GM23338 (cell line): ENCODE measurements around the gene OR51B2. TPM values are rescaled to one million over a fixed set of nuclear protein-coding genes. Genes with fewer than 3 reads are reported as not detected.

Experiments
- ATAC-seq: fragments of 200-7000 bp; cut with Tn5 transposase; 3 replicates; pipeline ENCODE4 v1.9.1; 2020
- DNase-seq: peaks from one replicate; pipeline ENCODE4 v3.0.0-alpha.2; 2015; ENCODE audit warnings: low spot score
- H2AFZ ChIP-seq: fragments of 200-600 bp; sonication (generic); 2 replicates; pipeline ENCODE4 v1.8.0; 2016; ENCODE audit warnings: antibody characterized with exemption, mild to moderate bottlenecking, moderate library complexity
- H3F3A ChIP-seq: fragments of 200-600 bp; sonication (generic); replicated peaks from 2 replicates; pipeline ENCODE4 v1.8.0; 2017; ENCODE audit warnings: antibody characterized with exemption, mixed run types, low read depth
- H3K27ac ChIP-seq: fragments of 200-600 bp; sonication (generic); 2 replicates; pipeline ENCODE4 v1.6.1; 2016; ENCODE audit warnings: low read depth
- H3K27me3 ChIP-seq: fragments of 200-600 bp; sonication (generic); 2 replicates; pipeline ENCODE4 v1.8.0; 2016; ENCODE audit warnings: mild to moderate bottlenecking, mixed run types, moderate library complexity; ENCODE audit not compliant: insufficient read depth
- H3K36me3 ChIP-seq: fragments of 200-600 bp; sonication (generic); 2 replicates; pipeline ENCODE4 v1.8.0; 2016; ENCODE audit warnings: mild to moderate bottlenecking; ENCODE audit not compliant: insufficient read depth
- H3K4me1 ChIP-seq: fragments of 200-600 bp; sonication (generic); 2 replicates; pipeline ENCODE4 v1.8.0; 2016; ENCODE audit warnings: mild to moderate bottlenecking, moderate library complexity; ENCODE audit not compliant: insufficient read depth
- H3K4me2 ChIP-seq: fragments of 200-600 bp; sonication (generic); 2 replicates; pipeline ENCODE4 v1.7.1; 2017; ENCODE audit warnings: mixed run types
- H3K4me3 ChIP-seq: fragments of 200-600 bp; sonication (generic); 2 replicates; pipeline ENCODE4 v1.6.1; 2016; ENCODE audit warnings: mixed run types
- H3K79me2 ChIP-seq: fragments of 200-600 bp; sonication (generic); replicated peaks from 2 replicates; pipeline ENCODE4 v1.8.0; 2017; ENCODE audit warnings: mild to moderate bottlenecking; ENCODE audit not compliant: insufficient read depth
- H3K9me2 ChIP-seq: fragments of 200-600 bp; sonication (generic); 2 replicates; pipeline ENCODE4 v1.8.0; 2017; ENCODE audit not compliant: insufficient read depth
- H4K20me1 ChIP-seq: fragments of 200-600 bp; sonication (generic); replicated peaks from 2 replicates; pipeline ENCODE4 v1.8.0; 2017; ENCODE audit warnings: mild to moderate bottlenecking; ENCODE audit not compliant: insufficient read depth
- H3K27ac Mint-ChIP-seq: 2 replicates; pipeline ENCODE4 v1.8.0; 2020; ENCODE audit warnings: inconsistent platforms, mild to moderate bottlenecking, moderate library complexity, mixed read lengths
- H3K27me3 Mint-ChIP-seq: 3 replicates; pipeline ENCODE4 v1.8.0; 2022; ENCODE audit warnings: low read depth, mild to moderate bottlenecking, moderate library complexity, mixed read lengths, inconsistent platforms; ENCODE audit not compliant: insufficient read depth, poor library complexity
- H3K36me3 Mint-ChIP-seq: 3 replicates; pipeline ENCODE4 v1.8.0; 2021; ENCODE audit warnings: low read depth, mild to moderate bottlenecking, inconsistent platforms, moderate library complexity, mixed read lengths
- H3K4me1 Mint-ChIP-seq: 3 replicates; pipeline ENCODE4 v1.8.0; 2020; ENCODE audit warnings: mild to moderate bottlenecking, inconsistent platforms, mixed read lengths
- H3K4me3 Mint-ChIP-seq: 3 replicates; pipeline ENCODE4 v1.8.0; 2021; ENCODE audit warnings: moderate library complexity, mild to moderate bottlenecking, inconsistent platforms, mixed read lengths
- H3K9me3 Mint-ChIP-seq: 3 replicates; pipeline ENCODE4 v1.8.0; 2020; ENCODE audit warnings: moderate library complexity, mild to moderate bottlenecking, inconsistent platforms, mixed read lengths
- NANOG ChIP-seq: IDR thresholded peaks from 2 replicates; pipeline ENCODE4 v1.6.1; 2016; ENCODE audit warnings: antibody characterized with exemption, borderline replicate concordance
- STAT1 ChIP-seq: IDR thresholded peaks from one replicate; pipeline ENCODE4 v1.6.1; 2016; ENCODE audit warnings: antibody characterized with exemption; ENCODE audit not compliant: unreplicated experiment
- ZNF114 ChIP-seq: fragments of 250-450 bp; sonication (Bioruptor Pico); IDR thresholded peaks from 2 replicates; pipeline ENCODE4 v1.5.0; 2020; ENCODE audit warnings: mild to moderate bottlenecking, moderate library complexity
- ZNF331 ChIP-seq: fragments of 250-450 bp; sonication (Bioruptor Pico); IDR thresholded peaks from 2 replicates; pipeline ENCODE4 v1.5.0; 2020; ENCODE audit warnings: low read depth, mild to moderate bottlenecking, moderate library complexity
- polyA plus RNA-seq: library from polyadenylated mRNA; unstranded; fragments of >200 nt; fragmentation: Nextera tagmentation; extraction: Ambion mirVana; gene quantifications from 2 replicates; pipeline ENCODE4 v1.2.1, GENCODE V29; 2016
- total RNA-seq: library from RNA; depleted of rRNA; stranded (reverse); fragments of >200 nt; shearing (Covaris generic); gene quantifications from 2 replicates; pipeline ENCODE4 v1.2.3, GENCODE V29; 2014
- TF ChIP-seq, protein P1 (sequence below), 2 experiments: fragments of 200-600 bp in 1 of 2; sonication (generic) in 1 of 2; conservative IDR thresholded peaks; 2 replicates each; pipeline versions ENCODE4 v1.5.1 to v1.6.1; 2016 to 2017; ENCODE audit warnings: antibody characterized with exemption in 2 of 2, low read depth in 2 of 2, mild to moderate bottlenecking in 2 of 2, moderate library complexity in 1 of 2

Gene OR51B2
- total and polyA plus RNA-seq, 2 experiments from 2014 or later: not detected

DNA sequence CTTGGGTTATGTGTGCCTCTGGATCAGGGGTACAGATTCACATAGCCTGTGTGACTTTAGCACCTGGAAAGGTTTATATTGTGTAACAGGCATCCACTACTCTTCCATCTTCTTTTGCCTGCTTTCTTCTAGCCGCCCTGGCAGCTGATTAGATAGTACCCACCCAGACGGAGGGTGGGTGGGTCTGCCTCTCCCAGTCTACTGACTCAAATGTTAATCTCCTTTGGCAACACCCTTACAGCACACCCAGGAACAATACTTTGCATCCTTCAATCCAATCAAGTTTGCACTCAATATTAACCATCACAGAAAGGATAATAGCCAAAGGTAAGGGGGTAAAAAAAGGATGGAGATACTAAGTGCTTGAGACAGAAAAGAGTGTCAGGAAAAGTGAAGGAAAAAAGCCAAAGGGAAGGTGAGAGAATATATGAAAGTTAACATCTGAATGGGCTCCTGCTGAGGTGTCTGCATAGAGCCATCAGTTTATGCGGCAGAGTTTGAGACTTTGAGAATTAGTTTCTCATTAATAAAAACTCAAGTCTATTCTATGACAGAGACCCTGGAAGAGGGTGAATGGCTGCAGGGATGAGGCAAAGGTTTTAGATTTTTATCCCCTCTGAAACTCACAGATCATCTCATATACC is 24.6 kb upstream of the OR51B2 start:
- Histone ChIP-seq H3K4me2 (peak overlapping the region; percentile 36), H3K27ac (no peak overlapping the region), H3K27me3 (no peaks in the 10 kb centered on the region), H3K4me3 (peak overlapping the region; percentile 34; the same call in 1 of the 2 replicates), H3K36me3 (no peaks in the 10 kb centered on the region), H2AFZ (no peak overlapping the region), H3K4me1 (peaks cover 18% of the 10 kb centered on the region), H3F3A (no peaks in the 10 kb centered on the region), H3K79me2 (no peaks in the 10 kb centered on the region), H4K20me1 (no peaks in the 10 kb centered on the region), H3K9me2 (no peaks in the 10 kb centered on the region)
- no peaks in the 10 kb centered on the region for H3K9me3 Mint-ChIP-seq
- H3K27ac Mint-ChIP-seq: no peak overlapping the region
- peaks cover 26% of the 10 kb centered on the region for H3K4me1 Mint-ChIP-seq
- no peaks in the 10 kb centered on the region for H3K36me3 Mint-ChIP-seq
- no peak for TF ChIP-seq ZNF114
- 0 out of 2 replicates have a peak, but pooled peaks have one; percentile 14 for TF ChIP-seq NANOG
- peak overlapping the region; percentile 35; the same call in 2 of the 3 replicates for H3K4me3 Mint-ChIP-seq
- peak; percentile 58 for ATAC-seq
- peak; percentile 27 for DNase-seq
- H3K27me3 Mint-ChIP-seq: no peaks in the 10 kb centered on the region

DNA sequence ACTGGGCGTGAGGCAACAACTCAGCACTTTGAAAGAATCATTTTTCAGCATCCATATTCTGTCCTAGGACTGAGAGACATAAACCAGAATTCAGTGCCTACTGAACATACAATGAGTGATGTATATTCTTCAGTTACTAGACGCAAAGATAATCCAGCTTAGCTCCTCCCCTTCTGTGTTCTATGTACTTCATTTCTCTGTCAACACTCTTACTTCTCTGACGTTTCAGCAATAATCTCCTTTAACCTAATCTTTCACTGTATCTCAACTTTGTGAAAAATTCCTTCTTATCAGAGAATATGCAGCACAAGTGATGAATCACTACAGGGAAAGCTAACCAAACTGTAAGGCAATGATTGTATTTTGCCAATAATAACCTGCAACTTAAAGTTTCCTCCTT is 21.7 kb upstream of the OR51B2 start:
- ATAC-seq (no peak), DNase-seq (no peak)
- H3K27me3 Mint-ChIP-seq: no peaks in the 10 kb centered on the region
- no peak for TF ChIP-seq STAT1
- H3K27me3 ChIP-seq: no peaks in the 10 kb centered on the region
- H3F3A ChIP-seq: no peaks in the 10 kb centered on the region
- H3K4me2 ChIP-seq: no peak overlapping the region
- H3K4me3 Mint-ChIP-seq: no peak overlapping the region
- H2AFZ ChIP-seq: no peak overlapping the region
- H3K36me3 ChIP-seq: no peaks in the 10 kb centered on the region
- H3K4me1 ChIP-seq: peaks cover 18% of the 10 kb centered on the region
- H3K79me2 ChIP-seq: no peaks in the 10 kb centered on the region
- peaks cover 28% of the 10 kb centered on the region for H3K4me1 Mint-ChIP-seq
- H4K20me1 ChIP-seq: no peaks in the 10 kb centered on the region
- no peak overlapping the region for H3K27ac ChIP-seq
- H3K36me3 Mint-ChIP-seq: no peaks in the 10 kb centered on the region
- H3K9me2 ChIP-seq: no peaks in the 10 kb centered on the region
- no peak overlapping the region for H3K4me3 ChIP-seq
- no peak overlapping the region for H3K27ac Mint-ChIP-seq
- no peaks in the 10 kb centered on the region for H3K9me3 Mint-ChIP-seq

DNA sequence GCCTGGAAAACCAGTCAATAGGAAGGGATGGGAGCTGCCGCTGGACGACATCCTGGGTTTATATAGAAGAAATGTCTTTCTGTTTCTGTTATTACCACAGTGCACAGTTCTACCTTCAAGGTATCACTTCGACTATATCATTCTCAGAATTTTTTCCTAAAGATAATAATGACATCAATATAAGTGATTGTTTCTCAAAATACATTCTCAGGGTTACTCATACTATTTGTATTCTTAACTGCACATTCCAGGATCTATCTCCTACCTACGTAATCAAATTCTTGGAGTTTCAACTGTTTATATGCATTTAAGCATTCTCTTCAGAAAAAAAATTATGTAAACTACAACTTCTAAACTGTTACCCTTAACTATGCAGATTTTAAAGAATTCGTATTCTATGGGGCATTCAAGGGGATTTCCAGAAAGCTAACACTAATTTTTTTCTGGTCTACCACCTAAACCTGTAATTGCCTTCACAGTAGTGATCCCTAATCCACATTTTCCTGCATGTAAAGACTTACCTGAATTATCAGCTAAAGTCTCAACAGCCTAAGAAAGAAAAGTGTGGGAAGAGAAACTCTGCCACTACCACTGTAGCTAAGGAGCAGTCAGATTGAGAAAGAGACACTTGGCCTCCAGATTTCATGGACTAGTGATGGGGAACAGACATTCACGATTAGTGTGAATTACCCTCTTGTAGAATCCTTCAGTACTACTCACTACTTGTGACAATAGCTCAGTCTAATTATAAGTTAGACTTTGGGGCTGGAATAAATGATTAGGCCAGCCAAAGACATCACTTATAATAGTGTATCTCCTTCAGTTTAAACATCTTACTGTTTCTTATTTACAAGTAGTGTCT is 19.6 kb upstream of the OR51B2 start, which contains the start of gene OR51B5:
Gene OR51B5 (minus strand): TSS at position 51 of the 862 bp plus-strand sequence. CDS start 0 bp downstream, at position 51.
- Mint-ChIP-seq H3K27me3 (no peaks in the 10 kb centered on the region), H3K27ac (no peak within 1 kb of the TSS), H3K4me1 (peaks cover 20% of the 10 kb centered on the region), H3K9me3 (no peaks in the 10 kb centered on the region), H3K4me3 (no peak within 1 kb of the TSS), H3K36me3 (no peaks in the 10 kb centered on the region)
- H3K27me3 ChIP-seq: no peaks in the 10 kb centered on the region
- H3K9me2 ChIP-seq: peaks cover 3% of the 10 kb centered on the region; the same call in 1 of the 2 replicates
- no peak within 1 kb of the TSS for H3K27ac ChIP-seq
- no peak within 1 kb of the TSS for H3K4me2 ChIP-seq
- H3K79me2 ChIP-seq: no peaks in the 10 kb centered on the region
- H4K20me1 ChIP-seq: no peaks in the 10 kb centered on the region
- no peaks in the 10 kb centered on the region for H3K36me3 ChIP-seq
- TF ChIP-seq, protein P1, sequence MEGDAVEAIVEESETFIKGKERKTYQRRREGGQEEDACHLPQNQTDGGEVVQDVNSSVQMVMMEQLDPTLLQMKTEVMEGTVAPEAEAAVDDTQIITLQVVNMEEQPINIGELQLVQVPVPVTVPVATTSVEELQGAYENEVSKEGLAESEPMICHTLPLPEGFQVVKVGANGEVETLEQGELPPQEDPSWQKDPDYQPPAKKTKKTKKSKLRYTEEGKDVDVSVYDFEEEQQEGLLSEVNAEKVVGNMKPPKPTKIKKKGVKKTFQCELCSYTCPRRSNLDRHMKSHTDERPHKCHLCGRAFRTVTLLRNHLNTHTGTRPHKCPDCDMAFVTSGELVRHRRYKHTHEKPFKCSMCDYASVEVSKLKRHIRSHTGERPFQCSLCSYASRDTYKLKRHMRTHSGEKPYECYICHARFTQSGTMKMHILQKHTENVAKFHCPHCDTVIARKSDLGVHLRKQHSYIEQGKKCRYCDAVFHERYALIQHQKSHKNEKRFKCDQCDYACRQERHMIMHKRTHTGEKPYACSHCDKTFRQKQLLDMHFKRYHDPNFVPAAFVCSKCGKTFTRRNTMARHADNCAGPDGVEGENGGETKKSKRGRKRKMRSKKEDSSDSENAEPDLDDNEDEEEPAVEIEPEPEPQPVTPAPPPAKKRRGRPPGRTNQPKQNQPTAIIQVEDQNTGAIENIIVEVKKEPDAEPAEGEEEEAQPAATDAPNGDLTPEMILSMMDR (conservative IDR thresholded peaks at IDR 0.05; ENCODE audit: low read depth in 2 of 2): no peak
- TF ChIP-seq NANOG: no peak
- no peak for TF ChIP-seq ZNF331 (CRISPR knock-in tag)
- TF ChIP-seq ZNF114: no peak
- no peaks in the 10 kb centered on the region for H3F3A ChIP-seq
- H3K4me1 ChIP-seq: peaks cover 10% of the 10 kb centered on the region; the same call in 1 of the 2 replicates
- H3K4me3 ChIP-seq: no peak within 1 kb of the TSS
- no peak within 1 kb of the TSS for H2AFZ ChIP-seq
- no peak for ATAC-seq
- no peak for DNase-seq
